ENCODE measurements around the gene SLC9A9.

GRCh38 chr3:143482106-143483088 lies 365.9 kb downstream of the SLC9A9 start:
- TF ChIP-seq CTCF (IDR thresholded peaks at IDR 0.05) (no peak), POLR2A (IDR thresholded peaks at IDR 0.05) (no peak)

Measured in right lobe of liver (tissue), 4 donors.